ENCODE measurements around the gene MFSD6L.

- TF ChIP-seq, protein P1, sequence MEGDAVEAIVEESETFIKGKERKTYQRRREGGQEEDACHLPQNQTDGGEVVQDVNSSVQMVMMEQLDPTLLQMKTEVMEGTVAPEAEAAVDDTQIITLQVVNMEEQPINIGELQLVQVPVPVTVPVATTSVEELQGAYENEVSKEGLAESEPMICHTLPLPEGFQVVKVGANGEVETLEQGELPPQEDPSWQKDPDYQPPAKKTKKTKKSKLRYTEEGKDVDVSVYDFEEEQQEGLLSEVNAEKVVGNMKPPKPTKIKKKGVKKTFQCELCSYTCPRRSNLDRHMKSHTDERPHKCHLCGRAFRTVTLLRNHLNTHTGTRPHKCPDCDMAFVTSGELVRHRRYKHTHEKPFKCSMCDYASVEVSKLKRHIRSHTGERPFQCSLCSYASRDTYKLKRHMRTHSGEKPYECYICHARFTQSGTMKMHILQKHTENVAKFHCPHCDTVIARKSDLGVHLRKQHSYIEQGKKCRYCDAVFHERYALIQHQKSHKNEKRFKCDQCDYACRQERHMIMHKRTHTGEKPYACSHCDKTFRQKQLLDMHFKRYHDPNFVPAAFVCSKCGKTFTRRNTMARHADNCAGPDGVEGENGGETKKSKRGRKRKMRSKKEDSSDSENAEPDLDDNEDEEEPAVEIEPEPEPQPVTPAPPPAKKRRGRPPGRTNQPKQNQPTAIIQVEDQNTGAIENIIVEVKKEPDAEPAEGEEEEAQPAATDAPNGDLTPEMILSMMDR (IDR thresholded peaks at IDR 0.05): no peak
- no peak for TF ChIP-seq POLR2A (IDR thresholded peaks at IDR 0.05)
Observed at GRCh38 chr17:8758137-8758596, 41.0 kb downstream of the MFSD6L start, which contains the start of gene SPDYE4.
